DMS153 treated with DMSO at 0.1 percent for 48 hours (cell line): ENCODE results near the gene NSUN3.

Source experiments
- DNase-seq: peaks from one replicate; lab custom pipeline; 2025; ENCODE audit not compliant: unreplicated experiment; lab: John Stamatoyannopoulos, UW

Gene NSUN3

DNA sequence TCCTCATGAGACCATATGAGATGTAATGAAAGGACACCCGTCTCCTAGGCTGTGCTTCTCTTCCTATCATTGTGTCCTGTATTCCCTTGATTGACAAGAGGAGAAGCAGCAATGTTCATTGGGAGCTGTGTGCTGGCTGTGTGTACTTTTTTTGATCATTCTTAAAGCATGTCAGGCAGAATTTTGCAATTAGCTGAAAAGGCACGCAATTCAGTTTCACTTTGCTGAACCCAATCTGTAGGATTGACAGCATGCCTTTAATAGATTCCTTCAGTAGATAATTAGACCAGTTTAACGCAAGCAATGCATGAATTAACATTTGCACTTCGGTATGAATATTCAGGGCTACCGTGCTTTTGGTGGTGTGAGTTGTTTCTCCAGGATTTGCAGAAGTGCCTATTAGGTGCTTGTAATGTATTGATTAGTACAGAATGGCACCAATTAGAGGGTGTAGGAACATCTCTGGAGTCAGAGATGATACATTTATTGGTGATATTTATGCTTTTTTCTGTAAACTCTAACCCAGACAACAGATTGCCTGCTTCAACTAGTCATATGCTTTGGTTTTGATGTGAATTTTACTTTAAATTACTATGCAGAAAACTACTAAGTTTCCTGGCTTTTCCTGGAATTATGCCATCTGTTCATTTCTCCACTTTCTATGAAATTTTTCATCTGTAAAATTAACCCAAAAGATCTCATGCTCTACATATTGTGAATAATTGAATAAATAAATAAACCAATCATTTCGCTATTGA, 114.3 kb downstream of the NSUN3 start:
- no peak for DNase-seq
